Neuron (in vitro differentiated cells): ENCODE measurements around the gene MRPL32.

Source experiments
- H2AFZ ChIP-seq: one replicate; pipeline ENCODE4 v1.6.1; 2013; ENCODE audit warnings: low read depth, mild to moderate bottlenecking, inconsistent platforms, low read length, moderate library complexity
- H3K27me3 ChIP-seq: one replicate; pipeline ENCODE4 v1.6.1; 2013; ENCODE audit warnings: low read length; ENCODE audit not compliant: insufficient read depth
- H3K36me3 ChIP-seq: one replicate; pipeline ENCODE4 v1.6.1; 2013; ENCODE audit warnings: low read length; ENCODE audit not compliant: insufficient read depth
- H3K4me1 ChIP-seq: one replicate; pipeline ENCODE4 v1.6.1; 2013; ENCODE audit warnings: low read length; ENCODE audit not compliant: insufficient read depth
- H3K4me3 ChIP-seq: 2 replicates; pipeline ENCODE4 v1.5.1; 2013; ENCODE audit warnings: mild to moderate bottlenecking, low read length, moderate library complexity
- H3K9me3 ChIP-seq: one replicate; pipeline ENCODE4 v1.6.1; 2013; ENCODE audit warnings: low read length

Gene MRPL32

GRCh38 chr7:42986781-42987248 lies 54.6 kb downstream of the MRPL32 start:
- H3K9me3 ChIP-seq: no peaks in the 10 kb centered on the region
- H3K36me3 ChIP-seq: no peaks in the 10 kb centered on the region
- no peak overlapping the region for H3K4me3 ChIP-seq
- H3K27me3 ChIP-seq: no peaks in the 10 kb centered on the region
- no peak overlapping the region for H2AFZ ChIP-seq
- no peaks in the 10 kb centered on the region for H3K4me1 ChIP-seq
